HG02610 (cell line): ENCODE measurements around the gene GBE1.
"Not testable (repeated sequence)": the region's sequence is repeated elsewhere in the genome, so short reads cannot be mapped to it uniquely, and the experiment has no call there.

ENCODE experiments used
- ATAC-seq: cut with Tn5 transposase; IDR thresholded peaks from one replicate; pipeline ENCODE4 v1.9.1; 2021; ENCODE audit warnings: mild to moderate bottlenecking, moderate library complexity; ENCODE audit not compliant: unreplicated experiment

Gene GBE1

DNA sequence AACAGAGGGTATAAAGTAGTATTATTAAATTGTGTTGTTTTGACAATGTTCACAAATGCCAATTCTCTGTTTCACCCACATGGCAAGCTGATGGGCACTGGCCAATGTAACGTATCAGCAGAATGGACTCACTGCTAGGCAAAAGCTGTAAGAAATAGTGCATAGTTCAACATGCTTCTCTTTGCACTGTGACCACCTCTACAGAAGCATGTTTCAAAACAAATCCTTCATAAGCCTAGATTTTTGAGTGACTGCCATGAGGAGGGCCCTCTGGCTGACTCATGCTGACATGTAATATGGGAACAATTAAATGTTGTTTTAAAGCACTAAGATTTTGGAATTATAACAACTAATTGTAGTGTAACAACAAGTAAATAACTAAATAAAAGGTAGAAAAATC lies 3.2 kb downstream of the GBE1 start:
- no peak for ATAC-seq

DNA sequence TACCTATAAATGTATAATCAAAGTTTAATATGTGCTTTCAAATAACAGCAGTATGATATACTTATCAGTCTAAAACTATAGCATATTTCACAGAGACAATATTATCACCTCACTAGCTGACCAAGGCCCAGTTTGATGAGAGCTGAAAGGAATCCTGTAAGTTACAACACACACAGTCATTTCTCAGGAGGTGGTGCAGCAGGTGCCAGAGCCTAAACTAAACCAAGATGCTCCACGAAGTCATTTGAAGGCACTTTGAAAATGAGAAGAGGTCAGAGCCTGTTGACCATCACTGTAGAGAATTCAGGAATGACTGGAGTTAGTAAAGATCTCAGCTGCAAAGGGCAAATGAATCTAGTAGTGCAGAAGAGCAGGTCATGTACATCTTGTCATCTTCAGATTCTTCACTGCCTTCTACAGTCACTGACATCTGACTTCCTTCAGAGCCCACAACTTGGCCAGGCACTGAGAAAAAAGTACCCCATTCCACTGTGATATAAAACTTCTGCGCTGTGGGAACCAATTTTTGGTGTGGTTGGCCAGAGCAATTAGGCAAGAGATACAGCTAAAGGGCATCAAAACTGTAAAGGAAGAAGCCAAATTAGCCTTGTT lies 7.9 kb downstream of the GBE1 start:
- peak; percentile 50 for ATAC-seq

GRCh38 chr3:81752604-81753003 lies 8.8 kb downstream of the GBE1 start:
- ATAC-seq: peak; percentile 59

- no peak for ATAC-seq
Observed at GRCh38 chr3:81749265-81749664, 12.2 kb downstream of the GBE1 start.

- not testable (repeated sequence) for ATAC-seq
Observed at GRCh38 chr3:81747280-81747679, 14.2 kb downstream of the GBE1 start.

DNA sequence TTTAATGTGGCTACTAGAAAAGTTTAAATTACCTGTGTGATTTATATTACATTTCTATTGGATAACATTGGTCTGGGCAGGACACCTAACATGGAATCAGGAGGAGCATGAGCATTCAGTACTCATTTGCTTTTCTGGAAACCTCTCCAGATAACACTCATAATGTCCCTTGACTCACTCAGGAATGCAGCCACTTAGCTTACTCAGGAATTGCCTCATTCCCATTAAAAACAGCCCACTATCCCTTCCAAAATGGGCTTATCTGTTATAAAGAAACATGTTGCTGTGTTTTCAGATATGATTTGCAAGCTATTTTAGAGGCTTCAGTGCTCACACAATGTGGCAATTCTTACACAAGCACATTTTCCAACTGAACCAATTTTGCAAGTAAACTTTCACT lies 17.1 kb downstream of the GBE1 start:
- no peak for ATAC-seq

GRCh38 chr3:81743096-81744025 lies 18.1 kb downstream of the GBE1 start:
- no peak for ATAC-seq

DNA sequence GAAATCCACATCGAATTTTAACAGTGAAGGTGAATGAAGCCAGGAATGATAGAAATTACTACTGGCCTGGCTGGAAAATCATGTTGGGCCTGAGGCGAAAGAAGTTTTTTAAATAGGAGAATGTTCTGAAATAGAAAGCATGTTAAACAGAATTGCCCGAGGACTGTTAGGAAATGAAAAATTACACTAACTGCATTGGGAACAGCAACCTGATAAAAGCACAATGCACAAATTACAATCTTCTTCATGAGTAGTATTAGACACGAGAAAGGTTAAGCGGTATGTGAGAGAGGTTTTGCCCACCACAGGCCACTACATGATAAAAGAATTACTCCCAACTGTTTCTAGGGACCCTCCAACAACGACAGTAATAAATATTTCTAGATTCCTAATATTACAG lies 18.9 kb downstream of the GBE1 start:
- ATAC-seq: no peak

- no peak for ATAC-seq
Observed at GRCh38 chr3:81741216-81741615, 20.2 kb downstream of the GBE1 start.

DNA sequence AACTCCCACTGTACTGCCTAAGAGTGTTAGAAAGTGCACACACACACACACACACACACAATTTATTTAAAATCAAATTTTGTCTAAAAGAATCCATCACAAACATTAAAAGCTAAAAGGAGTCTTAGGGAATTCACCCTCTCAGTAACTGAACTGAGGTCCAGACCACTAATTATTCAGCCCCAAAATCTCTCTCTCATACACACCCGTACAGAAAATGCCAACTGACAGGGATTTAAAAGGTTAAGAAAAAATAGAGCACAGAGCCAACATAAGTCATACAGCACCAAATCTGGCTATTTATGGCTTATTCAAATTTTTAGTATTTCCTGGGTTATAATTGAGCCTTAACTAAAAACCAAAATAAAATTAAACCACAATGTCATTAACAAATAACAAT lies 20.7 kb downstream of the GBE1 start:
- peak; percentile 39 for ATAC-seq

- no peak for ATAC-seq
Observed at GRCh38 chr3:81735334-81735733, 26.1 kb downstream of the GBE1 start.

GRCh38 chr3:81734742-81735141 lies 26.7 kb downstream of the GBE1 start:
- no peak for ATAC-seq

- no peak for ATAC-seq
Observed at GRCh38 chr3:81732642-81733041, 28.8 kb downstream of the GBE1 start.

DNA sequence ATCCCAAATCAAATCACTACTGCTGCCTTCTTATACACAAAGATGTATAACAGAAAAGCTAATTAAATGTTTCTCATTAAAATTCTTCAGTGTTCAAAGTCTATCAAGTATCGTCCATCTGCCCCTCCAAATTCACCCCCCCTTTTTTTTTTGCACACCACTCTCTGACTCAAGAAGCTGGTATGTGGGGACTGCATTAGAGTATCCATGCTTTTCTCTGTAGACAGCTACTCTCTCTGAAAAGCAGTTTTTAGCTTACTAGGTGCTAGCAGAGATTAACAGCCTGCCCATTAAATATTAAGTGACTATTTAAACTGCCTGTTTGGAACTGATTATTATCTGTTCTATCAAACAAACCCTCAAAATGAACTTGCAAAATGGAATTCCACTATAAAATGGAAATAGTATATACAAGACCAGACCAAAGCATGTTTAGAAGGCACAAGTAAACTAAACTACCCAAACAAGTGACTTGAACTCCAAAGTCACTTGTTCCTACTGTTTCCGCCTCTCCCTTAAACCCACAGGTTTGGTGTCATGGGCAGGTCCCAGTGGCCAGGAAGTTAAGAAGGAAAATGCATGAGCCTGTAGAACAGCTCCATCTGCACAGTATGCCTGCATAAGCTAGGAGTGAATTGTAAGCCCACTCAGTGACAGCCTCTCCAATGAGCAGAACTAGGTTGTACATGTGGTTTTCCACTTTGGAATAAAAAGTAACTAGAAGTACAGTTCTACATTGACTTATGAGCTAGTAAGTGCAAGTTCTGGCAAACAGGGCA lies 32.5 kb downstream of the GBE1 start:
- no peak for ATAC-seq

GRCh38 chr3:81726735-81727134 lies 34.7 kb downstream of the GBE1 start:
- ATAC-seq: no peak

GRCh38 chr3:81726132-81726531 lies 35.3 kb downstream of the GBE1 start:
- no peak for ATAC-seq

GRCh38 chr3:81723732-81724313 lies 37.6 kb downstream of the GBE1 start:
- ATAC-seq: peak; percentile 69

DNA sequence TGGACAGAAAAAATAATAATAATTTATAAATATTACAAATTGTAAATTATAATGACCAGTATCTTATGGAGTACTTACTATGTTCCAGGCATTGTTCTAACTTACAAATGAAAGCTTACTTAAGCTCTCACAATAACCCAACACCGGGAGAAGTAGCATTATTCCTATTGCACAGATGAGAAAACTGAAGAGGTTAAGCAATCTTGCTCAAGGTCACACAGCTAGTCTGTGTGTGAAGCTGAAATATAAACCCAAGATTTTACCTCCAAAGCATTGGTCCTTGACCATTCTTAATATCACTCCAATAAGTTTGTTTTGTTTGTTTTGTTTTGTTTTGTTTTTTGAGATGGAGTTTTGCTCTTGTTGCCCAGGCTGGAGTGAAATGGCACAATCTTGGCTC lies 43.1 kb downstream of the GBE1 start:
- no peak for ATAC-seq

- ATAC-seq: no peak
Observed at GRCh38 chr3:81716870-81717509, 44.5 kb downstream of the GBE1 start.

- no peak for ATAC-seq
Observed at GRCh38 chr3:81713031-81713430, 48.4 kb downstream of the GBE1 start.

GRCh38 chr3:81709606-81710005 lies 51.8 kb downstream of the GBE1 start:
- no peak for ATAC-seq
